AG09319 (cell line): Measurements from ENCODE around the gene CAVIN1.

Source experiments
- DNase-seq: peaks from one replicate; pipeline ENCODE4 v3.0.0-alpha.2; 2010; ENCODE audit warnings: low read depth; ENCODE audit errors: extremely low read depth
- TF ChIP-seq, protein P1 (sequence below): IDR thresholded peaks from 2 replicates; pipeline ENCODE4 v1.5.1; 2011; ENCODE audit warnings: low read depth, mild to moderate bottlenecking, inconsistent platforms, low read length, moderate library complexity

CAVIN1 gene, protein sequence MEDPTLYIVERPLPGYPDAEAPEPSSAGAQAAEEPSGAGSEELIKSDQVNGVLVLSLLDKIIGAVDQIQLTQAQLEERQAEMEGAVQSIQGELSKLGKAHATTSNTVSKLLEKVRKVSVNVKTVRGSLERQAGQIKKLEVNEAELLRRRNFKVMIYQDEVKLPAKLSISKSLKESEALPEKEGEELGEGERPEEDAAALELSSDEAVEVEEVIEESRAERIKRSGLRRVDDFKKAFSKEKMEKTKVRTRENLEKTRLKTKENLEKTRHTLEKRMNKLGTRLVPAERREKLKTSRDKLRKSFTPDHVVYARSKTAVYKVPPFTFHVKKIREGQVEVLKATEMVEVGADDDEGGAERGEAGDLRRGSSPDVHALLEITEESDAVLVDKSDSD

DNA sequence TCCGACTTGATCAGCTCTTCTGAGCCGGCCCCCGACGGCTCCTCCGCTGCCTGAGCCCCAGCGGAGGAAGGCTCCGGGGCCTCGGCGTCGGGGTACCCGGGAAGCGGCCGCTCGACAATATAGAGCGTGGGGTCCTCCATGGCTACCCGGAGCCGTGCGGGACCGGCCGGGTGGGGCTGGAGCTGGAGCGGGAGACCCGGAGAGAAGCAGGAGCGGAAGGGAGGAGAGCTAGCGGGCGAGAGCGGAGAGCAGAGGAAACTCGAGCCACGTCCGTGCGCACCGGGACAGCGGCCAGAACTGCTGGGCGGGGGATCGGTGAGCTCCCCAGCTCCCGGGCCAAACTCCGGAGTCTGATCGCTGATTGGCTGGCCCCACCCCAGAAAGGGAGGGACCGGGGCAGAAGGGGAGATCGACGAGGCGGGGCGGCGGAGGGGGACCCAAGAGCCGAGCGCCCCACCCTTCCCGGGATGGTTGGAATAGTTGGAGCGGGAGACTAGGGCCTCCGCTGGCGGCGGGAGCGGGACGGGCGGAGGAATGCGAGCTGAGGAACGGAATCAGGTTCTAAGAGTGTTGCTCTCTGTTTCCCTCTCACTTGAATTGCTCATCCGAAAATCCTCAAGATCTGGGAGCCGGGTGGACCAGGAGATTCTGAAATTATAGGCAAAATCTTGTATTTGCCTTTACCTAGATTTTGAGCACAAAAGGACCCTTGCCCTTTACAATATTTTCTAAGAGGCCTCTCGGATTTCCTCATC lies at the start of gene CAVIN1:
Gene CAVIN1 (minus strand): TSS at position 299 of the 755 bp plus-strand sequence. CDS start 159 bp downstream, at position 140.
- TF ChIP-seq, protein P1, sequence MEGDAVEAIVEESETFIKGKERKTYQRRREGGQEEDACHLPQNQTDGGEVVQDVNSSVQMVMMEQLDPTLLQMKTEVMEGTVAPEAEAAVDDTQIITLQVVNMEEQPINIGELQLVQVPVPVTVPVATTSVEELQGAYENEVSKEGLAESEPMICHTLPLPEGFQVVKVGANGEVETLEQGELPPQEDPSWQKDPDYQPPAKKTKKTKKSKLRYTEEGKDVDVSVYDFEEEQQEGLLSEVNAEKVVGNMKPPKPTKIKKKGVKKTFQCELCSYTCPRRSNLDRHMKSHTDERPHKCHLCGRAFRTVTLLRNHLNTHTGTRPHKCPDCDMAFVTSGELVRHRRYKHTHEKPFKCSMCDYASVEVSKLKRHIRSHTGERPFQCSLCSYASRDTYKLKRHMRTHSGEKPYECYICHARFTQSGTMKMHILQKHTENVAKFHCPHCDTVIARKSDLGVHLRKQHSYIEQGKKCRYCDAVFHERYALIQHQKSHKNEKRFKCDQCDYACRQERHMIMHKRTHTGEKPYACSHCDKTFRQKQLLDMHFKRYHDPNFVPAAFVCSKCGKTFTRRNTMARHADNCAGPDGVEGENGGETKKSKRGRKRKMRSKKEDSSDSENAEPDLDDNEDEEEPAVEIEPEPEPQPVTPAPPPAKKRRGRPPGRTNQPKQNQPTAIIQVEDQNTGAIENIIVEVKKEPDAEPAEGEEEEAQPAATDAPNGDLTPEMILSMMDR, result no peak
- peak; percentile 99 for DNase-seq

DNA sequence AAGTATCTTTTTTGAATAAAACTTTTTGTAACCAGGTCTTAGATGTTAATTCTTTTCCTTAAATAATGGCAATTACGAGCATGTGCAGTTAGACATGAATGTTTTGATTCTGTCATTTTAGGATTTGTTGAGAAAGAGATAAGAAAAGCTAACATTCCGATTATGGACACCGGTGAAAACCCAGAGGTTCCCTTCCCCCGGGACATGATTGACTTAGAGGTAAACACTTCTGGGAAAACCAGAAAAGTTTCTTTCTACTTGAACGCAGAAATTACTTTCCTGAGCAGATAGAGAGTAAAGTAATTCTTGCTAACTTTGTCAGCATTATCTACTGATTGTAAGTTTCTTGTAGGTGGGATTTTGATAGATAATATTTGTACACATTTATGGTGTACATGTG lies 44.8 kb upstream of the CAVIN1 start:
- no peak for DNase-seq
- TF ChIP-seq, protein P1, result no peak

DNA sequence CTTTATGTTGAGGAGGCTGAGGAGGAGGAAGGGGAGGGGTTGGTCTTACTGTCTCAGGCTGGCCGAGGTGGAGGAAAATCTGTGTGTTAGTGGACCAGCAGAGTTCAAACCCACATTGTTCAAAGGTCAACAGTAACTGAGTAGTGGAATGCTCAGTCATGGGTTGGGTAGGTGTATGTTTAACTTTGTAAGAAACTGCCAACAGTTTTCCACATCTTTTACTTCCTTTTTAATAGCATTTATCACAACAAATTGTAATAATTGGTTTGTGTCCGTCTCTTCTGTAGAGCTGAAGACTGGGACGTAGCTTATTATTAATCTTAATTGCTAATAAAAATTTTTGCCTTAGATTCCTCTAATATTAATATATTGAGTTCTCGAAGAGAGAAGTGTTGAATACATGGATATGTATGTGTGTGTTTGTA lies 40.9 kb upstream of the CAVIN1 start:
- TF ChIP-seq, protein P1, result no peak
- no peak for DNase-seq

DNA sequence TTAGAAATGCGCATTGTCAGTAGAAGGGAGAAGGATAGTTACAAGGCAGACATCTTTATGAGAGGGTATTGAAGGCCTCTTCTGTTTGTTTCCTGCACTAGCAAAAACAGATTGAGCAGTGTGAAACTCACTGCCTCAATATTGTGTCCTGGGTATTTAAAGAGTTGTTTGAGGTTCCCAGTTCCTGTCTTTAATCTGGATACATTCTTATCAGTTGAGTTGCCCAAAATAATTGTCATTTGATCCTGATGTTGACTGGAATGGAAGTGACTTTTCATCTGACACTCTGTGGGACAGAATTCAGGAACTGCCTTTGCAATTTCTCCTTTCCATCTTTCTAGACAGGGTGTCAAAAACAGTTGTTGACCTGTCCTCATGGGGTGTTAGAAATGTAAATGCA lies 37.3 kb upstream of the CAVIN1 start:
- TF ChIP-seq, protein P1, result no peak
- no peak for DNase-seq

DNA sequence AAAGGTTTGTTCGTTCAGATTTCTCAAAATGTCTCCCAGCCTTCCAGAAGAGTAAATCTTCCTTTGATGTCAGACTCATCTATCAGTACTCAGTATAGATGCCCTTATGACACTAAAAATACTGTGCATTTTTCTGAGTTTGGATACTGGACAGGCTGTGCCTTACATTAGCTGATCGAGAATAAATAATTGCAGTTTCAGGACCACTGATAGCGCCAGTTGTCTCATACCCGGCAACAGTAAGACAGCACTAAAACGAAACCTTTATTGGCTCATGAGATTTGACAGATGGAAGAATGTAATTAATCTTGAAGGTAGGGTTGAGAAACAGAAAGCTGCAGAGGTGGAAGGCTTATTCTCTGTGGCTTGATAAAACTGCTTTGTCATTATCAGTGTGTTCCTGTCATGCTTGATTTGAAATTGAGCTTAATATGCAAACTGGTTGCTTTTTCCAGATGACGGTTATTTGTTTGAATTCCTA lies 36.8 kb upstream of the CAVIN1 start:
- DNase-seq, result peak; percentile 20
- TF ChIP-seq, protein P1, result no peak

GRCh38 chr17:42459256-42459800 lies 36.3 kb upstream of the CAVIN1 start:
- DNase-seq, result no peak
- TF ChIP-seq, protein P1, result peak; percentile 44
